B cell (primary cell): ENCODE measurements around the gene ADGRV1. TPM values are rescaled to one million over a fixed set of nuclear protein-coding genes. Genes with fewer than 3 reads are reported as not detected.

ENCODE experiments used
- ATAC-seq: fragments of 200-7000 bp; cut with Tn5 transposase; one replicate; pipeline ENCODE4 v1.10.0; 2021; ENCODE audit warnings: low read depth, mild to moderate bottlenecking, moderate number of reproducible peaks, moderate library complexity
- CTCF ChIA-PET: fragments of 350-600 bp; sonication (Branson Sonifier 250); formaldehyde crosslinking; loops from one replicate; lab custom pipeline; 2021; ENCODE audit warnings: antibody characterized with exemption, inconsistent platforms; lab: Charles Lee
- POLR2A ChIA-PET: fragments of 350-600 bp; sonication (Branson Sonifier 250); formaldehyde crosslinking; loops from one replicate; lab custom pipeline; 2021; ENCODE audit warnings: antibody characterized with exemption; lab: Charles Lee
- DNase-seq: peaks from one replicate; pipeline ENCODE4 v3.0.0; 2013
- H2AFZ ChIP-seq: 2 replicates; pipeline ENCODE4 v1.6.1; 2012; ENCODE audit warnings: mild to moderate bottlenecking, low read depth, low read length; ENCODE audit not compliant: insufficient read depth, poor library complexity, severe bottlenecking
- H3K27ac ChIP-seq, 2 donors: 1 replicate in 1 of 2; 2 replicates in 1 of 2; pipeline ENCODE4 v1.5.1; 2012 to 2013; ENCODE audit warnings: low read length in 2 of 2, mild to moderate bottlenecking in 2 of 2, moderate library complexity in 1 of 2
- H3K27me3 ChIP-seq, 4 experiments: fragments of 200-600 bp in 1 of 4; sonication (generic) in 1 of 4; replicated peaks in 1 of 4; 1 replicate in 2 of 4; 2 replicates in 2 of 4; pipeline versions ENCODE4 v1.6.1 to v1.7.0; 2013 to 2016; ENCODE audit warnings: low read length in 3 of 4, mild to moderate bottlenecking in 2 of 4, mixed read lengths in 1 of 4, moderate library complexity in 1 of 4; ENCODE audit not compliant: insufficient read depth in 4 of 4, control insufficient read depth in 3 of 4; ENCODE audit errors: control extremely low read depth in 1 of 4
- H3K36me3 ChIP-seq, 2 experiments: replicated peaks in 1 of 2; 1 replicate in 1 of 2; 2 replicates in 1 of 2; pipeline versions ENCODE4 v1.6.1 to v1.7.1; 2013; ENCODE audit warnings: low read length in 1 of 2; ENCODE audit not compliant: insufficient read depth in 2 of 2, control insufficient read depth in 1 of 2; ENCODE audit errors: control extremely low read depth in 1 of 2, extremely low read depth in 1 of 2
- H3K4me1 ChIP-seq, 2 donors: fragments of 200-600 bp in 1 of 2; sonication (generic) in 1 of 2; 1 replicate in 1 of 2; 2 replicates in 1 of 2; pipeline versions ENCODE4 v1.5.1 to v1.6.1; 2013 to 2017; ENCODE audit warnings: low read length in 2 of 2; ENCODE audit not compliant: control insufficient read depth in 2 of 2, insufficient read depth in 2 of 2
- H3K4me2 ChIP-seq: replicated peaks from 2 replicates; pipeline ENCODE3; 2012; ENCODE audit warnings: mild to moderate bottlenecking, low read depth, low read length; ENCODE audit not compliant: poor library complexity, severe bottlenecking
- H3K4me3 ChIP-seq, 5 experiments: fragments of 200-600 bp in 1 of 5; sonication (generic) in 1 of 5; 1 replicate in 3 of 5; 2 replicates in 2 of 5; pipeline versions ENCODE4 v1.5.1 to v1.7.0; 2011 to 2016; ENCODE audit warnings: low read length in 4 of 5, mild to moderate bottlenecking in 4 of 5, low read depth in 2 of 5, control low read depth in 1 of 5, moderate library complexity in 1 of 5; ENCODE audit not compliant: insufficient read depth in 1 of 5; ENCODE audit errors: control extremely low read depth in 1 of 5, extremely low read depth in 1 of 5
- H3K79me2 ChIP-seq: fragments of 200-600 bp; sonication (generic); one replicate; pipeline ENCODE4 v1.6.0; 2016; ENCODE audit warnings: low read length; ENCODE audit not compliant: control insufficient read depth, insufficient read depth
- H3K9ac ChIP-seq: fragments of 200-600 bp; sonication (generic); 2 replicates; pipeline ENCODE4 v1.6.1; 2017; ENCODE audit warnings: mild to moderate bottlenecking, low read length, moderate library complexity
- H3K9me3 ChIP-seq, 3 donors: one replicate each; pipeline versions ENCODE4 v1.6.1 to v1.7.1; 2013; ENCODE audit warnings: low read length in 2 of 3; ENCODE audit not compliant: control insufficient read depth in 2 of 3, insufficient read depth in 1 of 3; ENCODE audit errors: control extremely low read depth in 1 of 3
- H4K20me1 ChIP-seq: 2 replicates; pipeline ENCODE4 v1.6.0; 2012; ENCODE audit warnings: mild to moderate bottlenecking, low read length; ENCODE audit not compliant: insufficient read depth, control insufficient read depth, poor library complexity, severe bottlenecking
- H3K27ac Mint-ChIP-seq: one replicate; pipeline ENCODE4 v1.8.0; 2021; ENCODE audit warnings: mixed read lengths
- H3K27me3 Mint-ChIP-seq: one replicate; pipeline ENCODE4 v1.8.0; 2021; ENCODE audit warnings: mixed read lengths
- H3K4me1 Mint-ChIP-seq: one replicate; pipeline ENCODE4 v1.8.0; 2021; ENCODE audit warnings: mixed read lengths
- H3K4me3 Mint-ChIP-seq: one replicate; pipeline ENCODE4 v1.8.0; 2021; ENCODE audit warnings: mixed read lengths
- H3K9me3 Mint-ChIP-seq: one replicate; pipeline ENCODE4 v1.8.0; 2022; ENCODE audit warnings: mixed read lengths; ENCODE audit not compliant: insufficient read depth
- CTCF ChIP-seq: fragments of 200-600 bp; IDR thresholded peaks from one replicate; pipeline ENCODE4 v1.8.0; 2022; ENCODE audit warnings: antibody characterized with exemption, mild to moderate bottlenecking
- EZH2 ChIP-seq: IDR thresholded peaks from 2 replicates; pipeline ENCODE4 v1.6.1; 2012; ENCODE audit warnings: borderline replicate concordance, low read depth, mild to moderate bottlenecking, moderate library complexity, low read length; ENCODE audit not compliant: insufficient read depth, poor library complexity, severe bottlenecking
- WGBS: methylation state at CpG from one replicate; pipeline ENCODE4 v1.1.5; 2013; ENCODE audit warnings: missing lambda C conversion rate; ENCODE audit not compliant: insufficient coverage; 5-methylcytosine and 5-hydroxymethylcytosine counted together
- intact Hi-C: fragments of 100-400 bp; cut with micrococcal nuclease; formaldehyde crosslinking; loops from one replicate; pipeline ENCODE4 v1.10.0; 2022
- polyA plus RNA-seq: library from polyadenylated mRNA; depleted of rRNA; stranded (reverse); fragments of >200 nt; gene quantifications from 2 replicates; pipeline ENCODE4 v1.2.3, GENCODE V29; 2012
- total RNA-seq, 2 donors: library from RNA; stranded (reverse); fragments of 120-200 nt in 1 of 2; gene quantifications; 1 replicate in 1 of 2; 2 replicates in 1 of 2; pipeline versions ENCODE4 v1.2.3 to v1.2.4, GENCODE V29; 2013 to 2022

Gene ADGRV1
- total and polyA plus RNA-seq, 2 donors (not counting 1 experiment from before 2014, with no cell fraction given): 0.07 TPM; not detected in 1

GRCh38 chr5:90553711-90554110, 4.9 kb upstream of the ADGRV1 start:
- intact Hi-C loops: no loop called here
- POLR2A ChIA-PET: no interaction called here
- Mint-ChIP-seq H3K4me1 (peaks cover 19% of the 10 kb centered on the region), H3K9me3 (no peaks in the 10 kb centered on the region), H3K4me3 (no peak overlapping the region), H3K27ac (no peak overlapping the region), H3K27me3 (peaks cover 50% of the 10 kb centered on the region)
- Histone ChIP-seq H2AFZ (no peak overlapping the region), H3K4me3 (no peak overlapping the region), H3K9me3 (peaks cover 0 to 10% (median 1%) of the 10 kb centered on the region in 3 donors), H3K27me3 (peaks cover 0 to 38% (median 16%) of the 10 kb centered on the region in 4 experiments), H3K9ac (no peak overlapping the region), H3K36me3 (no peaks in the 10 kb centered on the region), H3K79me2 (no peaks in the 10 kb centered on the region), H4K20me1 (no peaks in the 10 kb centered on the region), H3K4me2 (no peak overlapping the region), H3K27ac (no peak overlapping the region), H3K4me1 (peaks cover 9 to 11% of the 10 kb centered on the region in 2 donors)
- TF ChIP-seq EZH2 (no peak), CTCF (no peak)
- DNase-seq: no peak
- CTCF ChIA-PET: no interaction called here
- no peak for ATAC-seq

- Mint-ChIP-seq H3K4me3 (no peak overlapping the region), H3K27ac (no peak overlapping the region), H3K9me3 (no peaks in the 10 kb centered on the region), H3K27me3 (peaks cover 54% of the 10 kb centered on the region), H3K4me1 (peaks cover 22% of the 10 kb centered on the region)
- intact Hi-C loops: no loop called here
- H3K27ac ChIP-seq: no peak overlapping the region
- POLR2A ChIA-PET: no interaction called here
- H3K9me3 ChIP-seq: peaks cover 0 to 11% (median 1%) of the 10 kb centered on the region in 3 donors
- H3K36me3 ChIP-seq: no peaks in the 10 kb centered on the region
- H3K9ac ChIP-seq: no peak overlapping the region
- peaks cover 14 to 17% of the 10 kb centered on the region in 2 donors for H3K4me1 ChIP-seq
- WGBS: 93% methylated on average over 2 of the region's 4 CpGs
- CTCF ChIA-PET: no interaction called here
- DNase-seq (no peak), ATAC-seq (no peak)
- no peaks in the 10 kb centered on the region for H4K20me1 ChIP-seq
- no peak overlapping the region for H3K4me3 ChIP-seq
- H3K27me3 ChIP-seq: peaks cover 0 to 35% (median 21%) of the 10 kb centered on the region in 4 experiments
- TF ChIP-seq EZH2 (no peak), CTCF (no peak)
- no peak overlapping the region for H3K4me2 ChIP-seq
- no peaks in the 10 kb centered on the region for H3K79me2 ChIP-seq
- H2AFZ ChIP-seq: no peak overlapping the region
Measured at GRCh38 chr5:90554358-90555006, 4.1 kb upstream of the ADGRV1 start.
